ENCODE measurements around the gene NEK7.

DNA sequence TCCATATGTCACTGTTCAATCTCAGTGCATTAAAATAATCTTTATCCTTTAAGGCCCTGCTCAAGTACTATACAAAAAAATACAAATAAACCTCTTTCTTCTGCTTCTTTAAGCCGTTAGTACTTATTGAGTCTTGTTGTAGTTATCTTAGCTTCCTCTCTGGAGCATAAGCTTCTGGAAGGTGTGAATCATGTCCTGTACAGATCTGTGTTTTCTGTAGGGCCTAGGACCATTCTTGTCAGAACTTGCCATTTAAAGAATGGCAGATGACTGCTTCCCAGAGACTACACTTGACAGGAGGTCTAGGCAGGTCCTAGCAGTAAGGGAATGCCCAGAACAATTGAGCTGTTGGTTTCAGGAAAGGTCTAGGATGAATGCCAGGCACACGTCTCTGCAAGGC lies 12.9 kb downstream of the NEK7 start:
- TF ChIP-seq NFRKB (IDR thresholded peaks at IDR 0.05) (no peak), ELF4 (IDR thresholded peaks at IDR 0.05) (no peak), ZNF384 (IDR thresholded peaks at IDR 0.05) (no peak), BHLHE40 (IDR thresholded peaks at IDR 0.05; ENCODE audit: borderline replicate concordance) (no peak), HDGF (IDR thresholded peaks at IDR 0.05; ENCODE audit: borderline replicate concordance) (no peak), CTBP1 (IDR thresholded peaks at IDR 0.05; ENCODE audit: borderline replicate concordance) (no peak), FOXA1 (IDR thresholded peaks at IDR 0.05) (no peak), FOXM1 (IDR thresholded peaks at IDR 0.05; ENCODE audit: borderline replicate concordance) (no peak), SUZ12 (IDR thresholded peaks at IDR 0.05) (no peak), TARDBP (IDR thresholded peaks at IDR 0.05) (no peak), FOXK2 (IDR thresholded peaks at IDR 0.05) (no peak), ARNT (IDR thresholded peaks at IDR 0.05) (no peak)
- TF ChIP-seq, protein P1, sequence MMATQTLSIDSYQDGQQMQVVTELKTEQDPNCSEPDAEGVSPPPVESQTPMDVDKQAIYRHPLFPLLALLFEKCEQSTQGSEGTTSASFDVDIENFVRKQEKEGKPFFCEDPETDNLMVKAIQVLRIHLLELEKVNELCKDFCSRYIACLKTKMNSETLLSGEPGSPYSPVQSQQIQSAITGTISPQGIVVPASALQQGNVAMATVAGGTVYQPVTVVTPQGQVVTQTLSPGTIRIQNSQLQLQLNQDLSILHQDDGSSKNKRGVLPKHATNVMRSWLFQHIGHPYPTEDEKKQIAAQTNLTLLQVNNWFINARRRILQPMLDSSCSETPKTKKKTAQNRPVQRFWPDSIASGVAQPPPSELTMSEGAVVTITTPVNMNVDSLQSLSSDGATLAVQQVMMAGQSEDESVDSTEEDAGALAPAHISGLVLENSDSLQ (IDR thresholded peaks at IDR 0.05): no peak
